Measurements from ENCODE around the gene FERMT3.

Gene FERMT3

GRCh38 chr11:64251016-64251752 is 44.7 kb downstream of the FERMT3 start, which contains the start of gene PLCB3:
Gene PLCB3 (plus strand): TSS chr11:64251530. CDS start chr11:64251650, 120 bp downstream.
- no peak for FAIRE-seq

GRCh38 chr11:64251753-64252002 is 45.2 kb downstream of the FERMT3 start:
- FAIRE-seq: no peak

GRCh38 chr11:64252003-64252872 is 45.7 kb downstream of the FERMT3 start:
- no peak for FAIRE-seq

GRCh38 chr11:64253043-64253442 is 46.5 kb downstream of the FERMT3 start:
- no peak for FAIRE-seq

GRCh38 chr11:64253481-64253880 is 47.0 kb downstream of the FERMT3 start:
- FAIRE-seq: no peak

GRCh38 chr11:64254326-64254725 is 47.8 kb downstream of the FERMT3 start:
- FAIRE-seq: no peak

GRCh38 chr11:64255135-64256128 is 48.9 kb downstream of the FERMT3 start:
- FAIRE-seq: no peak

GRCh38 chr11:64256300-64256699 is 49.8 kb downstream of the FERMT3 start:
- no peak for FAIRE-seq

- no peak for FAIRE-seq
These were observed 51.8 kb downstream of the FERMT3 start for GRCh38 chr11:64258356-64258755.

- FAIRE-seq: no peak
These were observed 52.5 kb downstream of the FERMT3 start for GRCh38 chr11:64258946-64259532.

- FAIRE-seq: no peak
These were observed 53.1 kb downstream of the FERMT3 start for GRCh38 chr11:64259533-64260067.

GRCh38 chr11:64260147-64260708 is 53.7 kb downstream of the FERMT3 start:
- FAIRE-seq: no peak

GRCh38 chr11:64261556-64262080 is 55.1 kb downstream of the FERMT3 start:
- no peak for FAIRE-seq

GRCh38 chr11:64262271-64263002 is 55.9 kb downstream of the FERMT3 start:
- FAIRE-seq: no peak

GRCh38 chr11:64263021-64263946 is 56.8 kb downstream of the FERMT3 start:
- no peak for FAIRE-seq

- FAIRE-seq: no peak
These were observed 57.4 kb downstream of the FERMT3 start for GRCh38 chr11:64263947-64264317.

GRCh38 chr11:64264371-64264852 is 57.9 kb downstream of the FERMT3 start:
- no peak for FAIRE-seq

GRCh38 chr11:64265176-64266160 is 58.9 kb downstream of the FERMT3 start:
- no peak for FAIRE-seq
